Large intestine (tissue), 3 donors: ENCODE results near the gene SHE. TPM values are rescaled to one million over a fixed set of nuclear protein-coding genes. Genes with fewer than 3 reads are reported as not detected.
"Not testable (repeated sequence)": the region's sequence is repeated elsewhere in the genome, so short reads cannot be mapped to it uniquely, and the experiment has no call there.

Experiments
- DNase-seq, 2 donors: peaks; one replicate each; pipeline versions ENCODE4 v3.0.0 to v3.0.0-alpha.2; 2013
- H3K27ac ChIP-seq: one replicate; pipeline ENCODE4 v1.5.1; 2013; ENCODE audit warnings: low read length
- H3K27me3 ChIP-seq: 2 replicates; pipeline ENCODE4 v1.6.1; 2013; ENCODE audit warnings: low read length; ENCODE audit not compliant: control insufficient read depth, insufficient read depth
- H3K36me3 ChIP-seq: 2 replicates; pipeline ENCODE4 v1.6.1; 2013; ENCODE audit warnings: low read length; ENCODE audit not compliant: control insufficient read depth, insufficient read depth
- H3K4me1 ChIP-seq: one replicate; pipeline ENCODE4 v1.6.1; 2013; ENCODE audit warnings: low read length; ENCODE audit not compliant: control insufficient read depth, insufficient read depth
- H3K4me3 ChIP-seq: one replicate; pipeline ENCODE4 v1.5.1; 2013; ENCODE audit warnings: low read length
- H3K9me3 ChIP-seq: one replicate; pipeline ENCODE4 v1.6.1; 2013; ENCODE audit warnings: mild to moderate bottlenecking, low read depth, low read length, moderate library complexity; ENCODE audit not compliant: control insufficient read depth
- WGBS: methylation state at CpG from one replicate; pipeline ENCODE4 v1.1.5; 2013; ENCODE audit warnings: low lambda C conversion rate; ENCODE audit not compliant: insufficient coverage; 5-methylcytosine and 5-hydroxymethylcytosine counted together
- polyA plus RNA-seq: library from polyadenylated mRNA; unstranded; fragments of 120-200 nt; gene quantifications from one replicate; pipeline ENCODE4 v1.2.1, GENCODE V29; 2013

SHE gene
- polyA plus RNA-seq, 1 donor = 6.1 TPM

GRCh38 chr1:154495496-154496273 lies 6.5 kb downstream of the SHE start:
- no peak for DNase-seq
- no peak overlapping the region for H3K4me3 ChIP-seq
- no peak overlapping the region for H3K27ac ChIP-seq
- peaks cover 2% of the 10 kb centered on the region for H3K4me1 ChIP-seq
- 87% methylated on average over 7 of the region's 8 CpGs for WGBS
- H3K27me3 ChIP-seq = peaks cover 34% of the 10 kb centered on the region
- no peaks in the 10 kb centered on the region for H3K9me3 ChIP-seq
- H3K36me3 ChIP-seq = peaks cover 2% of the 10 kb centered on the region

GRCh38 chr1:154493276-154493675 lies 8.9 kb downstream of the SHE start:
- no peak overlapping the region for H3K27ac ChIP-seq
- peaks cover 2% of the 10 kb centered on the region for H3K4me1 ChIP-seq
- H3K27me3 ChIP-seq = peaks cover 14% of the 10 kb centered on the region
- H3K9me3 ChIP-seq = no peaks in the 10 kb centered on the region
- no CpG with 5 or more reads among the region's 8 CpGs for WGBS
- DNase-seq = no peak
- H3K36me3 ChIP-seq = peaks cover 2% of the 10 kb centered on the region
- no peak overlapping the region for H3K4me3 ChIP-seq

- Histone ChIP-seq H3K36me3 (peaks cover 2% of the 10 kb centered on the region), H3K9me3 (no peaks in the 10 kb centered on the region), H3K4me1 (peaks cover under 1% of the 10 kb centered on the region), H3K27ac (no peak overlapping the region), H3K27me3 (peaks cover 13% of the 10 kb centered on the region), H3K4me3 (no peak overlapping the region)
- WGBS = no CpG with 5 or more reads among the region's 4 CpGs
- DNase-seq = no peak
These were observed 10.1 kb downstream of the SHE start for GRCh38 chr1:154492115-154492514.

GRCh38 chr1:154490317-154490716 lies 11.9 kb downstream of the SHE start:
- Histone ChIP-seq H3K27me3 (peaks cover 16% of the 10 kb centered on the region), H3K27ac (no peak overlapping the region), H3K9me3 (no peaks in the 10 kb centered on the region), H3K4me3 (no peak overlapping the region), H3K4me1 (no peaks in the 10 kb centered on the region), H3K36me3 (peaks cover 2% of the 10 kb centered on the region)
- no peak for DNase-seq
- 100% methylated on average over 1 of the region's 1 CpG for WGBS

GRCh38 chr1:154489695-154490274 lies 12.4 kb downstream of the SHE start:
- 93% methylated on average over 3 of the region's 5 CpGs for WGBS
- no peak overlapping the region for H3K27ac ChIP-seq
- peaks cover 2% of the 10 kb centered on the region for H3K36me3 ChIP-seq
- H3K9me3 ChIP-seq = no peaks in the 10 kb centered on the region
- peaks cover 16% of the 10 kb centered on the region for H3K27me3 ChIP-seq
- H3K4me1 ChIP-seq = no peaks in the 10 kb centered on the region
- no peak overlapping the region for H3K4me3 ChIP-seq
- no peak for DNase-seq

GRCh38 chr1:154488922-154489321 lies 13.3 kb downstream of the SHE start:
- peaks cover 16% of the 10 kb centered on the region for H3K27me3 ChIP-seq
- H3K9me3 ChIP-seq = no peaks in the 10 kb centered on the region
- no peak overlapping the region for H3K4me3 ChIP-seq
- no peaks in the 10 kb centered on the region for H3K4me1 ChIP-seq
- peaks cover 2% of the 10 kb centered on the region for H3K36me3 ChIP-seq
- no CpG with 5 or more reads among the region's 20 CpGs for WGBS
- peak in 1 of 2 donors; percentile 30 for DNase-seq
- H3K27ac ChIP-seq = no peak overlapping the region

- DNase-seq, H3K9me3 ChIP-seq, H3K36me3 ChIP-seq, H3K27ac ChIP-seq, H3K4me1 ChIP-seq, H3K4me3 ChIP-seq: not testable (repeated sequence)
- no CpG with 5 or more reads among the region's 5 CpGs for WGBS
- H3K27me3 ChIP-seq = peaks cover 12% of the 10 kb centered on the region
These were observed 15.5 kb downstream of the SHE start for GRCh38 chr1:154486756-154487155.

- no peak overlapping the region for H3K4me3 ChIP-seq
- no CpG with 5 or more reads among the region's 7 CpGs for WGBS
- DNase-seq = no peak
- no peaks in the 10 kb centered on the region for H3K9me3 ChIP-seq
- H3K27me3 ChIP-seq = peaks cover 6% of the 10 kb centered on the region
- no peaks in the 10 kb centered on the region for H3K36me3 ChIP-seq
- H3K27ac ChIP-seq = no peak overlapping the region
- no peaks in the 10 kb centered on the region for H3K4me1 ChIP-seq
These were observed 16.2 kb downstream of the SHE start for GRCh38 chr1:154485910-154486496.

GRCh38 chr1:154485106-154485505 lies 17.1 kb downstream of the SHE start:
- Histone ChIP-seq H3K27me3 (peaks cover 3% of the 10 kb centered on the region), H3K27ac (no peak overlapping the region), H3K4me3 (no peak overlapping the region), H3K36me3 (no peaks in the 10 kb centered on the region), H3K4me1 (no peaks in the 10 kb centered on the region), H3K9me3 (no peaks in the 10 kb centered on the region)
- no CpG with 5 or more reads among the region's 5 CpGs for WGBS
- DNase-seq = peak in 1 of 2 donors; percentile 14

GRCh38 chr1:154483941-154484803 lies 18.0 kb downstream of the SHE start:
- Histone ChIP-seq H3K27ac (no peak overlapping the region), H3K36me3 (no peaks in the 10 kb centered on the region), H3K27me3 (peaks cover 3% of the 10 kb centered on the region), H3K4me1 (no peaks in the 10 kb centered on the region), H3K9me3 (no peaks in the 10 kb centered on the region), H3K4me3 (no peak overlapping the region)
- DNase-seq = no peak
- 20% methylated on average over 1 of the region's 14 CpGs for WGBS
